ENCODE data around the gene LSAMP.

DNA sequence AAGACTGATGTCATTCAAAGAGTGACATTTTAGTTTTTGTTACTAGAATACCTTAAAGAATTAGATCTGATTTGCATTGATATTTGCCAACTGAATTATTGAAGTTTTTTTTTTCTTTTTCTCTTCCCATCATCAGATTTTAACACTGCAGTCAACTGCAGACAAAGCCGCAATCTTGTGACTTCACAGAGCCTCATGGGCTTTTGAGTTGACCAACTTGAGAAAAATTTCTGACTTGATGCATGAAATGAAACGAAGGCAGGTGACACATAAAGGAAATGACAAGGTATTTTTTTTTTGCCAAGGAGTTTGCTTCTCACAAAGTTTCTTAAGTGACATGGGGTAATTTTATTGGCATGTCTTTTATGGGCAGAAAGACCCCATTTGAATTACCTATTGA, 438.3 kb downstream of the LSAMP start:
- no peak for TF ChIP-seq ZNF707 (tag by site-specific recombination; IDR thresholded peaks at IDR 0.05)
- no peak for TF ChIP-seq ZNF302 (tag by site-specific recombination; IDR thresholded peaks at IDR 0.05; ENCODE audit: low read depth)
- TF ChIP-seq, protein P1, sequence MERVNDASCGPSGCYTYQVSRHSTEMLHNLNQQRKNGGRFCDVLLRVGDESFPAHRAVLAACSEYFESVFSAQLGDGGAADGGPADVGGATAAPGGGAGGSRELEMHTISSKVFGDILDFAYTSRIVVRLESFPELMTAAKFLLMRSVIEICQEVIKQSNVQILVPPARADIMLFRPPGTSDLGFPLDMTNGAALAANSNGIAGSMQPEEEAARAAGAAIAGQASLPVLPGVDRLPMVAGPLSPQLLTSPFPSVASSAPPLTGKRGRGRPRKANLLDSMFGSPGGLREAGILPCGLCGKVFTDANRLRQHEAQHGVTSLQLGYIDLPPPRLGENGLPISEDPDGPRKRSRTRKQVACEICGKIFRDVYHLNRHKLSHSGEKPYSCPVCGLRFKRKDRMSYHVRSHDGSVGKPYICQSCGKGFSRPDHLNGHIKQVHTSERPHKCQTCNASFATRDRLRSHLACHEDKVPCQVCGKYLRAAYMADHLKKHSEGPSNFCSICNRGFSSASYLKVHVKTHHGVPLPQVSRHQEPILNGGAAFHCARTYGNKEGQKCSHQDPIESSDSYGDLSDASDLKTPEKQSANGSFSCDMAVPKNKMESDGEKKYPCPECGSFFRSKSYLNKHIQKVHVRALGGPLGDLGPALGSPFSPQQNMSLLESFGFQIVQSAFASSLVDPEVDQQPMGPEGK (tag by site-specific recombination; IDR thresholded peaks at IDR 0.05), result no peak
- no peak for TF ChIP-seq ZNF350 (tag by site-specific recombination; IDR thresholded peaks at IDR 0.05)
- TF ChIP-seq ZNF670 (tag by site-specific recombination; IDR thresholded peaks at IDR 0.05; ENCODE audit: low read depth), result no peak
- TF ChIP-seq, protein P2, sequence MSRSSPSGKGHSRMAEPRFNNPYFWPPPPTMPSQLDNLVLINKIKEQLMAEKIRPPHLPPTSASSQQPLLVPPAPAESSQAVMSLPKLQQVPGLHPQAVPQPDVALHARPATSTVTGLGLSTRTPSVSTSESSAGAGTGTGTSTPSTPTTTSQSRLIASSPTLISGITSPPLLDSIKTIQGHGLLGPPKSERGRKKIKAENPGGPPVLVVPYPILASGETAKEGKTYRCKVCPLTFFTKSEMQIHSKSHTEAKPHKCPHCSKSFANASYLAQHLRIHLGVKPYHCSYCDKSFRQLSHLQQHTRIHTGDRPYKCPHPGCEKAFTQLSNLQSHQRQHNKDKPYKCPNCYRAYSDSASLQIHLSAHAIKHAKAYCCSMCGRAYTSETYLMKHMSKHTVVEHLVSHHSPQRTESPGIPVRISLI (tag by site-specific recombination; IDR thresholded peaks at IDR 0.05), result no peak
- no peak for TF ChIP-seq ZNF138 (tag by site-specific recombination; IDR thresholded peaks at IDR 0.05; ENCODE audit: borderline replicate concordance)
- TF ChIP-seq, protein P3, sequence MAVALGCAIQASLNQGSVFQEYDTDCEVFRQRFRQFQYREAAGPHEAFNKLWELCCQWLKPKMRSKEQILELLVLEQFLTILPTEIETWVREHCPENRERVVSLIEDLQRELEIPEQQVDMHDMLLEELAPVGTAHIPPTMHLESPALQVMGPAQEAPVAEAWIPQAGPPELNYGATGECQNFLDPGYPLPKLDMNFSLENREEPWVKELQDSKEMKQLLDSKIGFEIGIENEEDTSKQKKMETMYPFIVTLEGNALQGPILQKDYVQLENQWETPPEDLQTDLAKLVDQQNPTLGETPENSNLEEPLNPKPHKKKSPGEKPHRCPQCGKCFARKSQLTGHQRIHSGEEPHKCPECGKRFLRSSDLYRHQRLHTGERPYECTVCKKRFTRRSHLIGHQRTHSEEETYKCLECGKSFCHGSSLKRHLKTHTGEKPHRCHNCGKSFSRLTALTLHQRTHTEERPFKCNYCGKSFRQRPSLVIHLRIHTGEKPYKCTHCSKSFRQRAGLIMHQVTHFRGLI (tag by site-specific recombination; IDR thresholded peaks at IDR 0.05), result no peak
- no peak for TF ChIP-seq CTCF (tag by site-specific recombination; IDR thresholded peaks at IDR 0.05)
- TF ChIP-seq, protein P4, sequence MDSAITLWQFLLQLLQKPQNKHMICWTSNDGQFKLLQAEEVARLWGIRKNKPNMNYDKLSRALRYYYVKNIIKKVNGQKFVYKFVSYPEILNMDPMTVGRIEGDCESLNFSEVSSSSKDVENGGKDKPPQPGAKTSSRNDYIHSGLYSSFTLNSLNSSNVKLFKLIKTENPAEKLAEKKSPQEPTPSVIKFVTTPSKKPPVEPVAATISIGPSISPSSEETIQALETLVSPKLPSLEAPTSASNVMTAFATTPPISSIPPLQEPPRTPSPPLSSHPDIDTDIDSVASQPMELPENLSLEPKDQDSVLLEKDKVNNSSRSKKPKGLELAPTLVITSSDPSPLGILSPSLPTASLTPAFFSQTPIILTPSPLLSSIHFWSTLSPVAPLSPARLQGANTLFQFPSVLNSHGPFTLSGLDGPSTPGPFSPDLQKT (IDR thresholded peaks at IDR 0.05; ENCODE audit: borderline replicate concordance, low read depth, low read length), result no peak
